ENCODE data around the gene BCAS3.
A peak's percentile ranks its signal among the peaks of the same experiment; 100 is the strongest.

The BCAS3 gene

DNA sequence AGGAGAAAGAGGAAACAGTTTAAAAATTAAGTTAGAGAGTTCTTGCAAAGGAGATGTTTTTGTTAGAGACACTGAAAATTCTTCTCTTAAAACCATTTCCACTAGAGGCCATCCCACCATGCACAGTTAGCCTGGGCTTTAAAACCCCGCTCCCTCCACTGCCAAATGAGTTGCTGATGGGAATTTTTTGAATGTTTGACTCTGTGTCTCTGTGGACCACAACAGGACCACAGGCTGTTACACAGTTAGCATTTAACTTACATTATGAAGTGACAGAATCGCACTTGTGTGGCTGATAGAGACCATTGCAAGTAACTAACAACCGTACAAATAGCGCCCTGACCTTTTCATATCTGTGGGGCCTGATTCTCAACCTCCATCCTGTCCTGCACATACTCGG is 647.3 kb downstream of the BCAS3 start:
- TF ChIP-seq, protein P1, sequence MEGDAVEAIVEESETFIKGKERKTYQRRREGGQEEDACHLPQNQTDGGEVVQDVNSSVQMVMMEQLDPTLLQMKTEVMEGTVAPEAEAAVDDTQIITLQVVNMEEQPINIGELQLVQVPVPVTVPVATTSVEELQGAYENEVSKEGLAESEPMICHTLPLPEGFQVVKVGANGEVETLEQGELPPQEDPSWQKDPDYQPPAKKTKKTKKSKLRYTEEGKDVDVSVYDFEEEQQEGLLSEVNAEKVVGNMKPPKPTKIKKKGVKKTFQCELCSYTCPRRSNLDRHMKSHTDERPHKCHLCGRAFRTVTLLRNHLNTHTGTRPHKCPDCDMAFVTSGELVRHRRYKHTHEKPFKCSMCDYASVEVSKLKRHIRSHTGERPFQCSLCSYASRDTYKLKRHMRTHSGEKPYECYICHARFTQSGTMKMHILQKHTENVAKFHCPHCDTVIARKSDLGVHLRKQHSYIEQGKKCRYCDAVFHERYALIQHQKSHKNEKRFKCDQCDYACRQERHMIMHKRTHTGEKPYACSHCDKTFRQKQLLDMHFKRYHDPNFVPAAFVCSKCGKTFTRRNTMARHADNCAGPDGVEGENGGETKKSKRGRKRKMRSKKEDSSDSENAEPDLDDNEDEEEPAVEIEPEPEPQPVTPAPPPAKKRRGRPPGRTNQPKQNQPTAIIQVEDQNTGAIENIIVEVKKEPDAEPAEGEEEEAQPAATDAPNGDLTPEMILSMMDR (IDR thresholded peaks at IDR 0.05; ENCODE audit: low read length, missing control alignments) = no peak
- no peak overlapping the region for H3K4me3 ChIP-seq (replicated peaks; ENCODE audit: low read depth, low read length)
- no peak for DNase-seq (ENCODE audit: low read depth)

DNA sequence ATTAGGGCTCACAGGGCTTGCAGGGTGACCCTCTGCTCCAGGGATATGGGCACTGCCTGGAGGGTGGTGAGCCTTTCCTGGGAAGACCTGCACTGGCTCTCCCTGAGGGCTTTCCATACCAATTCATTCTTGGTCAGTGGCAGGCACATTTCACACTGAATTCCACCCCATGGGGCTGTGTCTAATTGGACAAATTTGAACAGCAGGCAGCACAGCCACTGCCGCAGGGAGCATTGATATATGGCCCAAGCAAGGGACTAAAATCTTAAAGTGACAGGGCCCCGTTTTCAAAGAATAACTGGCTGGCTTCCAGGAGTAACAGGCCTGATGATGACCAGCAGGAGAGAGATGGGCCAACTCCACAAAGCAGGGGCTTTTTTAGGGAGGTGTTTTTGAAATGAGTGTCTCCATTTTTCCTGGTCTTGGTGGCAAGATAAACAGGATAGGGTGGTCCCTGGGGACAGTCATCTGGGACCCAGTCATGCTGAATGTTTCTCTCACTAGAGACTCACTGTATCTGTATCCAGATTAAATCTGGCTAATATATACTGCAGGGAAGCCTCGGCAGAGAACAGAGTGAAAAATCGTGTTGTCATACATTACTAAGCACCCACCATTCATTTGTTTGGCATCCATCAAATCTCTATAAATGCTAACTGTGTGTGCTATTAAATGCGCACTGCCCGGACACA is 647.9 kb downstream of the BCAS3 start:
- DNase-seq (ENCODE audit: low read depth) = peak; percentile 30
- TF ChIP-seq, protein P1 (IDR thresholded peaks at IDR 0.05; ENCODE audit: low read length, missing control alignments) = no peak
- H3K4me3 ChIP-seq (replicated peaks; ENCODE audit: low read depth, low read length) = no peak overlapping the region

DNA sequence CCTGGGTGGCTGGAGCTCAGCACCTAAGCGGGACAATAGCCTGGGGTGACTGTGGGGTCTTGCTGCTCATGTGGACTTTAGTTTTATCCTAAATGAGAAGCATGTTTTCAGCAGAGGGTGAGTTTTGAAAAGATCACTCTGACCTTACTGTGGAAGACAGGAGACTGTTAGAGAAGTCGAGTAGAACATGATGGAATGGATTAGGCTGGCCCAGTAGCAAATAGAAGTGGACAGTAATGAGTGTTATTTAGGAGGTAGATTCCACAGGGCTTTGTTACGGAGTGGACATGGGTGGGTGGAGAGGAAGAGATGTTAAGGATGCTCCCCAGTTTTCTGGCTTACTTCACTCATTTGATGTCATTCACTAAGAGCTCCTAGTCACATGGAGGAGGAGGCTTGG is 648.7 kb downstream of the BCAS3 start:
- TF ChIP-seq, protein P1 (IDR thresholded peaks at IDR 0.05; ENCODE audit: low read length, missing control alignments) = no peak
- DNase-seq (ENCODE audit: low read depth) = no peak
- no peak overlapping the region for H3K4me3 ChIP-seq (replicated peaks; ENCODE audit: low read depth, low read length)

DNA sequence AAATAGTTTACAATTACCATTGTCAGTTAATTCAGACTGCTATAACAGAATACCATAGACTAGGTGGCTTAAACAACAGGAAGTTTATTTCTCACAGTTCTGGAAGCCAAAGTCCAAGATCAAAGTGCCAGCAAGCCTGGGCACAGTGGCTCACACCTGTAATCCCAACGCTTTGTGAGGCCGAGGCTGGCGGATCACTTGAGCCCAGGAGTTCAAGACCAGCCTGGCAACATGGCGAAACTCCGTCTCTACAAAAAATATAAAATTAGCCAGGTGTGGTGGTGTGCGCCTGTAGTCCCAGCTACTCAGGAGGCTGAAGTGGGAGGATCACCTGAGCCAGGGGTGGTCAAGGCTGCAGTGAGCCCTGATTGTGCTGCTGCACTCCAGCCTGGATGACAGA is 650.7 kb downstream of the BCAS3 start:
- DNase-seq (ENCODE audit: low read depth) = no peak
- no peak overlapping the region for H3K4me3 ChIP-seq (replicated peaks; ENCODE audit: low read depth, low read length)
- TF ChIP-seq, protein P1 (IDR thresholded peaks at IDR 0.05; ENCODE audit: low read length, missing control alignments) = no peak

DNA sequence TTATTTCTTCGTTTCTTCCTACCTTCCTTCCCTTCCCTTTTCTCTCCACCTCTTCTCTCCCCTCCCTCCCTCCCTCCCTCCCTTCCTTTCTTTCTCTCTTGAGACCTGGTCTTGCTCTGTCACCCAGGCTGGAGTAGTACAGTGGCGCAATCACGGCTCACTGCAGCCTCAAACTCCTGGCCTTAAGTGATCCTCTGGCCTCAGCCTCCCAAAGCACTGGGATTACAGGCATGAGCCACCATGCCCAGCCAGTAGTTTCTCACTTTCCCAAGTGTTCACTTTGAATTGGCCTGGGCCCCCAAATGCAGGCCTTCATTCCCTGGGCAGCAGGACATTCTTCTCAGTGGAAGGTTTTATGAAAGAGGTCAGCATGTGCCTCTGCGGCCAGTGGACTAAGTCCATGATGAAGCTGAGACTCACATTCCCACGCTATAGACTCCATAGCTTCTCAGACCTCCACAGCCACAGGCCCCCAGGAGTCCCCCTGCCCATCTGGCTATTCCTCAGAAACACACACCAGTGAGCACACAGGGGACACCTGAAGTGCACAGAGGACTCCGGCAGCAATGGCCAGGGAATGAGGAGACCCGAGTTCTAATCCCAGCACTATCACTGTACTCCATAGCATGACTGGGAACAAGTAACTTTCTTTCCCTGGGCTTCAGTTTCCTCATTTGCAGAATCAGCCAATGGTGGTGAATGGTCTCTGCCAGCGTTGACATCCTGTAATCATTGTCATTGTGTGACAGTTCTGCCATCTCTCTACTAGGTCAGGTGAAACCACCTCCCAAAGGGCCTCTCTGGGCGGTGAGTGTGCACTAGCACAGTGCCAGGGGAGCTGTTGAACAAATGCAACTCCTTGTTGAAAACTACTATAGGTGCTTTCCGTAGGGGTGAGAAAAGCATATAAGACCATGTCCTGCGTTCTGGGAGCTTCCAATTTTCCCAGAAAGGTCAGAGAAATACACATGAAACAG is 652.8 kb downstream of the BCAS3 start:
- DNase-seq (ENCODE audit: low read depth) = no peak
- no peak overlapping the region for H3K4me3 ChIP-seq (replicated peaks; ENCODE audit: low read depth, low read length)
- TF ChIP-seq, protein P1 (IDR thresholded peaks at IDR 0.05; ENCODE audit: low read length, missing control alignments) = no peak

DNA sequence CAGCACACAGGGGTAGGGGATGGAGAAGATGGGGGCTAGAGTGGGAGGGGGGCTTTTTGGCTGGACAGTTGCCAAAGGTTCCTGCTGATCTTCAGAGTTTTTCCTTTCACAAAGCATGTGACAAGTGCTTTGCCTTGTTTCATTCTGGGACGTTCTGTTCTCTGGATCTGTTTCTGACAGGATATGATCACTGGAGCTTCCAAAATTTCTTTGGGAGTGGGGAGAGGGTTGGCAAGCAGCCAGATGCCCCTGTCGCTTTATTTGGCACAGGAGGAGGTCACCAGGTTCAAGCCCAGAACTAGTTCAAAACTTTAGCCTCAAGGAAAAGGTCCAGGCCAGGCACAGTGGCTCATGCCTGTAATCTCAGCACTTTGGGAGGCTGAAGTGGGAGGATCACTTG is 653.5 kb downstream of the BCAS3 start:
- DNase-seq (ENCODE audit: low read depth) = no peak
- TF ChIP-seq, protein P1 (IDR thresholded peaks at IDR 0.05; ENCODE audit: low read length, missing control alignments) = no peak
- no peak overlapping the region for H3K4me3 ChIP-seq (replicated peaks; ENCODE audit: low read depth, low read length)
